H9 (cell line): ENCODE measurements around the gene PACSIN2. TPM values are rescaled to one million over a fixed set of nuclear protein-coding genes. Genes with fewer than 3 reads are reported as not detected.

Experiments
- DNase-seq: peaks from one replicate; pipeline ENCODE4 v3.0.0-alpha.2; 2017
- H2AFZ ChIP-seq: one replicate; pipeline ENCODE4 v1.6.1; 2013; ENCODE audit warnings: mild to moderate bottlenecking, low read length, control low read depth, moderate library complexity
- H2AK5ac ChIP-seq: 2 replicates; pipeline ENCODE4 v1.6.1; 2013; ENCODE audit warnings: low read length, control low read depth, mixed read lengths; ENCODE audit not compliant: insufficient read length
- H2BK120ac ChIP-seq: one replicate; pipeline ENCODE4 v1.6.1; 2013; ENCODE audit warnings: low read depth, mild to moderate bottlenecking, low read length, control low read depth, inconsistent platforms; ENCODE audit not compliant: poor library complexity, severe bottlenecking
- H2BK12ac ChIP-seq: 2 replicates; pipeline ENCODE4 v1.6.1; 2013; ENCODE audit warnings: low read length, control low read depth, mixed read lengths, low read depth; ENCODE audit not compliant: insufficient read length
- H2BK15ac ChIP-seq: 2 replicates; pipeline ENCODE4 v1.6.1; 2013; ENCODE audit warnings: low read depth, low read length, control low read depth
- H2BK20ac ChIP-seq: one replicate; pipeline ENCODE4 v1.6.1; 2013; ENCODE audit warnings: low read depth, mild to moderate bottlenecking, low read length, control low read depth, inconsistent platforms; ENCODE audit not compliant: poor library complexity, severe bottlenecking
- H2BK5ac ChIP-seq: 2 replicates; pipeline ENCODE4 v1.6.1; 2013; ENCODE audit warnings: low read length, control low read depth, mixed read lengths; ENCODE audit not compliant: insufficient read length
- H3K14ac ChIP-seq: 2 replicates; pipeline ENCODE4 v1.6.1; 2013; ENCODE audit warnings: low read length, control low read depth; ENCODE audit not compliant: insufficient read depth
- H3K18ac ChIP-seq: 2 replicates; pipeline ENCODE4 v1.6.1; 2013; ENCODE audit warnings: low read depth, mild to moderate bottlenecking, mixed read lengths, low read length, control low read depth; ENCODE audit not compliant: insufficient read length
- H3K23ac ChIP-seq: 2 replicates; pipeline ENCODE4 v1.6.1; 2013; ENCODE audit warnings: low read length, control low read depth, mixed read lengths, low read depth; ENCODE audit not compliant: insufficient read length
- H3K23me2 ChIP-seq: 2 replicates; pipeline ENCODE4 v1.6.1; 2013; ENCODE audit warnings: low read depth, mild to moderate bottlenecking, mixed read lengths, low read length, control low read depth; ENCODE audit not compliant: insufficient read length, poor library complexity, severe bottlenecking
- H3K27ac ChIP-seq: 2 replicates; pipeline ENCODE4 v1.5.1; 2013; ENCODE audit warnings: low read length, control low read depth, mixed read lengths, low read depth; ENCODE audit not compliant: insufficient read length
- H3K27me3 ChIP-seq: 2 replicates; pipeline ENCODE4 v1.6.1; 2013; ENCODE audit warnings: low read length, control low read depth, inconsistent platforms; ENCODE audit not compliant: insufficient read depth
- H3K4ac ChIP-seq: 2 replicates; pipeline ENCODE4 v1.6.1; 2013; ENCODE audit warnings: low read depth, mild to moderate bottlenecking, control low read depth, inconsistent platforms, low read length, moderate library complexity
- H3K4me1 ChIP-seq: 2 replicates; pipeline ENCODE4 v1.6.1; 2013; ENCODE audit warnings: low read length, control low read depth, inconsistent platforms; ENCODE audit not compliant: insufficient read depth
- H3K4me2 ChIP-seq: 2 replicates; pipeline ENCODE4 v1.6.1; 2013; ENCODE audit warnings: low read length, control low read depth, mixed read lengths; ENCODE audit not compliant: insufficient read length, insufficient read depth
- H3K56ac ChIP-seq: 2 replicates; pipeline ENCODE4 v1.6.1; 2013; ENCODE audit warnings: low read depth, mild to moderate bottlenecking, mixed read lengths, low read length, control low read depth; ENCODE audit not compliant: insufficient read length
- H3K79me1 ChIP-seq: 2 replicates; pipeline ENCODE4 v1.6.1; 2013; ENCODE audit warnings: low read depth, mild to moderate bottlenecking, moderate library complexity, low read length, control low read depth, inconsistent platforms; ENCODE audit not compliant: insufficient read depth, poor library complexity, severe bottlenecking
- H3K79me2 ChIP-seq: 2 replicates; pipeline ENCODE4 v1.6.1; 2013; ENCODE audit warnings: low read length, control low read depth, inconsistent platforms; ENCODE audit not compliant: insufficient read depth
- H3K9ac ChIP-seq: 2 replicates; pipeline ENCODE4 v1.6.1; 2013; ENCODE audit warnings: low read length, control low read depth, mixed read lengths; ENCODE audit not compliant: insufficient read length; ENCODE audit errors: extremely low read depth
- H3K9me3 ChIP-seq: one replicate; pipeline ENCODE4 v1.6.1; 2013; ENCODE audit warnings: low read depth, low read length, inconsistent platforms; ENCODE audit not compliant: control insufficient read depth
- H3T11ph ChIP-seq: one replicate; pipeline ENCODE4 v1.6.1; 2013; ENCODE audit warnings: mild to moderate bottlenecking, low read length, control low read depth, inconsistent platforms
- H4K20me1 ChIP-seq: one replicate; pipeline ENCODE4 v1.6.1; 2013; ENCODE audit not compliant: control insufficient read depth, insufficient read length, insufficient read depth
- H4K5ac ChIP-seq: 2 replicates; pipeline ENCODE4 v1.6.1; 2013; ENCODE audit warnings: low read depth, mild to moderate bottlenecking, mixed read lengths, low read length, control low read depth; ENCODE audit not compliant: insufficient read length
- H4K8ac ChIP-seq: replicated peaks from 2 replicates; pipeline ENCODE4 v1.6.1; 2013; ENCODE audit warnings: low read length, control low read depth, mixed read lengths, low read depth; ENCODE audit not compliant: insufficient read length
- H4K91ac ChIP-seq: 2 replicates; pipeline ENCODE4 v1.6.1; 2013; ENCODE audit warnings: low read depth, mild to moderate bottlenecking, moderate library complexity, mixed read lengths, low read length, control low read depth; ENCODE audit not compliant: insufficient read length
- H3K27ac Mint-ChIP-seq, 3 experiments: 2 replicates in 2 of 3; 3 replicates in 1 of 3; pipeline ENCODE4 v1.8.0; 2020 to 2021; ENCODE audit warnings: mixed read lengths in 3 of 3, mild to moderate bottlenecking in 1 of 3, moderate library complexity in 1 of 3
- H3K27me3 Mint-ChIP-seq: 2 replicates; pipeline ENCODE4 v1.8.0; 2021; ENCODE audit warnings: low read depth, mild to moderate bottlenecking, moderate library complexity, mixed read lengths
- H3K36me3 Mint-ChIP-seq, 3 experiments: 2 replicates in 2 of 3; 3 replicates in 1 of 3; pipeline ENCODE4 v1.8.0; 2020 to 2021; ENCODE audit warnings: low read depth in 3 of 3, mixed read lengths in 3 of 3; ENCODE audit not compliant: insufficient read depth in 1 of 3
- H3K4me1 Mint-ChIP-seq, 2 experiments: 2 replicates each; pipeline ENCODE4 v1.8.0; 2020; ENCODE audit warnings: mixed read lengths in 2 of 2
- H3K4me3 Mint-ChIP-seq, 2 experiments: 2 replicates in 1 of 2; 3 replicates in 1 of 2; pipeline ENCODE4 v1.8.0; 2020 to 2021; ENCODE audit warnings: mild to moderate bottlenecking in 2 of 2, mixed read lengths in 2 of 2, moderate library complexity in 1 of 2
- H3K9me3 Mint-ChIP-seq, 2 experiments: 2 replicates in 1 of 2; 3 replicates in 1 of 2; pipeline ENCODE4 v1.8.0; 2020; ENCODE audit warnings: mild to moderate bottlenecking in 2 of 2, mixed read lengths in 2 of 2, moderate library complexity in 1 of 2
- CTCF ChIP-seq: fragments of 200-600 bp; sonication (generic); conservative IDR thresholded peaks from 3 replicates; pipeline ENCODE4 v1.8.0; 2021; ENCODE audit warnings: antibody characterized with exemption, mild to moderate bottlenecking
- WGBS: extraction: QIAGEN DNeasy Blood & Tissue Kit; methylation state at CpG from one replicate; pipeline ENCODE4 v1.1.7; 2013; ENCODE audit warnings: missing lambda C conversion rate, low lambda C conversion rate, mixed read lengths; ENCODE audit not compliant: insufficient read length; ENCODE audit errors: extremely low coverage; 5-methylcytosine and 5-hydroxymethylcytosine counted together
- total RNA-seq: library from RNA; stranded (reverse); gene quantifications from 2 replicates; pipeline ENCODE4 v1.2.1, GENCODE V29; 2021

The PACSIN2 gene
- total RNA-seq, 1 experiment from 2014 or later, result 62.3 TPM

GRCh38 chr22:42914511-42915076, 100.4 kb downstream of the PACSIN2 start:
- no peak for TF ChIP-seq CTCF
- Histone ChIP-seq H2AFZ (no peak overlapping the region), H4K20me1 (no peaks in the 10 kb centered on the region), H4K5ac (no peak overlapping the region), H3K4ac (no peak overlapping the region), H3K56ac (no peak overlapping the region), H2AK5ac (no peak overlapping the region), H2BK5ac (no peak overlapping the region), H2BK20ac (no peak overlapping the region), H2BK15ac (no peak overlapping the region), H3K27ac (no peak overlapping the region), H3K27me3 (no peaks in the 10 kb centered on the region), H3K18ac (no peak overlapping the region), H3K9ac (no peak overlapping the region), H3K4me1 (peaks cover 4% of the 10 kb centered on the region; the same call in 1 of the 2 replicates), H4K91ac (no peak overlapping the region), H4K8ac (no peak overlapping the region), H3K23me2 (no peaks in the 10 kb centered on the region), H3K79me1 (no peaks in the 10 kb centered on the region), H2BK12ac (no peak overlapping the region), H3K14ac (no peak overlapping the region), H3K9me3 (no peaks in the 10 kb centered on the region), H2BK120ac (no peak overlapping the region), H3K4me2 (no peak overlapping the region), H3K79me2 (peaks cover 4% of the 10 kb centered on the region; the same call in 1 of the 2 replicates), H3T11ph (no peak overlapping the region), H3K23ac (no peak overlapping the region)
- no peak overlapping the region for H3K4me3 Mint-ChIP-seq
- H3K4me1 Mint-ChIP-seq, result peaks cover 27 to 32% of the 10 kb centered on the region in 2 experiments
- H3K9me3 Mint-ChIP-seq, result no peaks in the 10 kb centered on the region
- peaks cover 0 to 20% (median 14%) of the 10 kb centered on the region in 3 experiments; a peak in 6 of 7 replicates for H3K36me3 Mint-ChIP-seq
- no peak for DNase-seq
- peak overlapping the region in 1 of 3 experiments; percentile 96; a peak in 3 of 7 replicates for H3K27ac Mint-ChIP-seq
- H3K27me3 Mint-ChIP-seq, result no peaks in the 10 kb centered on the region
- no CpG with 5 or more reads among the region's 6 CpGs for WGBS
